ENCODE data around the gene DNAL1. TPM values are rescaled to one million over a fixed set of nuclear protein-coding genes. Genes with fewer than 3 reads are reported as not detected.

DNAL1 gene
- total and polyA plus RNA-seq, 2 of the 4 experiments (the other 2 are of a cell fraction): 4.5 to 5.4 TPM

GRCh38 chr14:73685328-73685727 lies 40.5 kb downstream of the DNAL1 start:
- H3K14ac ChIP-seq (replicated peaks; ENCODE audit: low read depth, low read length): no peak overlapping the region; the same call in 1 of the 2 replicates
- no peaks in the 10 kb centered on the region for H4K20me1 ChIP-seq (ENCODE audit: insufficient read depth, low read length)
- H3K4me2 ChIP-seq (ENCODE audit: low read depth, low read length): no peak overlapping the region
- peak; percentile 64 for TF ChIP-seq CEBPB (IDR thresholded peaks at IDR 0.05; ENCODE audit: low read depth, low read length)
- no peak for TF ChIP-seq CHD1 (IDR thresholded peaks at IDR 0.05; ENCODE audit: low read depth, low read length)
- no peak for TF ChIP-seq MAZ (IDR thresholded peaks at IDR 0.05; ENCODE audit: borderline replicate concordance, low read depth, low read length)
- no peak for TF ChIP-seq BHLHE40 (IDR thresholded peaks at IDR 0.05; ENCODE audit: low read depth, low read length)
- no peak for TF ChIP-seq MXI1 (IDR thresholded peaks at IDR 0.05; ENCODE audit: borderline replicate concordance, low read depth, low read length)
- TF ChIP-seq SMC3 (IDR thresholded peaks at IDR 0.05; ENCODE audit: low read depth, low read length): no peak
- DNase-seq: no peak
- no peak overlapping the region for H2BK120ac ChIP-seq (ENCODE audit: low read depth, low read length)
- no peak overlapping the region for H3K9ac ChIP-seq (ENCODE audit: low read depth, low read length)
- no peak overlapping the region for H2AFZ ChIP-seq (replicated peaks; ENCODE audit: low read length, poor library complexity)
- no peak overlapping the region for H4K8ac ChIP-seq (ENCODE audit: low read depth in 2 of 2, low read length in 2 of 2)
- no peak overlapping the region for H3K18ac ChIP-seq (ENCODE audit: low read depth, low read length)
- H4K91ac ChIP-seq (ENCODE audit: insufficient read depth, low read depth, low read length): no peak overlapping the region
- H2BK15ac ChIP-seq (ENCODE audit: low read depth, low read length): no peak overlapping the region
- H2AK9ac ChIP-seq (replicated peaks; ENCODE audit: low read depth, low read length, poor library complexity): no peak overlapping the region
- ChIA-PET POLR2A (ENCODE audit: unreplicated experiment) (no interaction called here), CTCF (no interaction called here)
- WGBS, 2 experiments (ENCODE audit: extremely low coverage in 2 of 2, insufficient read length in 1 of 2): no CpG with 5 or more reads among the region's 9 CpGs
- H3K27me3 ChIP-seq (ENCODE audit: control insufficient read depth, insufficient read depth, low read length): no peaks in the 10 kb centered on the region
- no peak overlapping the region for H3K27ac ChIP-seq (ENCODE audit: insufficient read depth, low read length)
- H3K79me1 ChIP-seq (ENCODE audit: low read depth in 1 of 2, low read length in 2 of 2): no peaks in the 10 kb centered on the region
- no TSS peak for BruUV-seq (replicated peaks)
- H2BK5ac ChIP-seq (ENCODE audit: low read depth, low read length, poor library complexity, severe bottlenecking): no peak overlapping the region
- H3K9me1 ChIP-seq (ENCODE audit: insufficient read depth, low read length): no peaks in the 10 kb centered on the region; the same call in 1 of the 2 replicates
- no peaks in the 10 kb centered on the region for H3K9me3 ChIP-seq (ENCODE audit: control insufficient read depth, insufficient read depth, low read length)
- no peak overlapping the region for H4K5ac ChIP-seq (ENCODE audit: low read depth, low read length)
- H3K4me3 ChIP-seq (ENCODE audit: insufficient read depth, low read depth, low read length): no peak overlapping the region
- peaks cover 6% of the 10 kb centered on the region; the same call in 1 of the 2 replicates for H3K36me3 ChIP-seq (ENCODE audit: control insufficient read depth, insufficient read depth, low read length)
- ATAC-seq (ENCODE audit: low read depth): no peak
- H3K23ac ChIP-seq (ENCODE audit: low read depth, low read length): no peak overlapping the region
- intact Hi-C loops (cut with micrococcal nuclease) (no loop called here), dilution Hi-C loops (cut with HindIII; ENCODE audit: low sequenced_read_pairs, unreplicated experiment) (no loop called here), in situ Hi-C loops (cut with MboI; ENCODE audit: low sequenced_read_pairs) (no loop called here)
- H3K56ac ChIP-seq (ENCODE audit: extremely low read depth, insufficient read depth, low read length): no peak overlapping the region
- no peak overlapping the region for H2AK5ac ChIP-seq (ENCODE audit: low read depth, low read length)
- H2BK20ac ChIP-seq (ENCODE audit: low read depth, low read length): no peak overlapping the region
- H3K4ac ChIP-seq (ENCODE audit: low read depth, low read length): no peak overlapping the region
- no peaks in the 10 kb centered on the region for H3K4me1 ChIP-seq (ENCODE audit: control insufficient read depth, insufficient read depth, low read length)

Measured in IMR-90 (cell line).